ENCODE measurements around the gene SCN2A. TPM values are rescaled to one million over a fixed set of nuclear protein-coding genes. Genes with fewer than 3 reads are reported as not detected.

The SCN2A gene
- total RNA-seq, 2 experiments from 2014 or later: 0.02 TPM; not detected in 1

- ChIA-PET POLR2A (no interaction called here), CTCF (no interaction called here)
- peaks cover 7% of the 10 kb centered on the region for H3K9me3 Mint-ChIP-seq
- H3K4me1 Mint-ChIP-seq: no peaks in the 10 kb centered on the region
- H3K36me3 Mint-ChIP-seq (ENCODE audit: low read depth): no peaks in the 10 kb centered on the region
- no peak for DNase-seq
- no peaks in the 10 kb centered on the region for H3K27me3 Mint-ChIP-seq
- H3K4me3 Mint-ChIP-seq: no peak overlapping the region
- H3K27ac Mint-ChIP-seq: no peak overlapping the region
These were observed 181.0 kb downstream of the SCN2A start for GRCh38 chr2:165420231-165420630.

- no peak for DNase-seq
- Mint-ChIP-seq H3K4me3 (no peak overlapping the region), H3K27ac (no peak overlapping the region), H3K9me3 (peaks cover 7% of the 10 kb centered on the region), H3K4me1 (no peaks in the 10 kb centered on the region), H3K36me3 (ENCODE audit: low read depth) (no peaks in the 10 kb centered on the region), H3K27me3 (no peaks in the 10 kb centered on the region)
- POLR2A ChIA-PET: no interaction called here
- CTCF ChIA-PET: no interaction called here
These were observed 183.9 kb downstream of the SCN2A start for GRCh38 chr2:165423081-165423480.

- DNase-seq: no peak
- H3K4me3 Mint-ChIP-seq: no peak overlapping the region
- no peaks in the 10 kb centered on the region for H3K4me1 Mint-ChIP-seq
- POLR2A ChIA-PET: no interaction called here
- H3K9me3 Mint-ChIP-seq: peaks cover 7% of the 10 kb centered on the region
- CTCF ChIA-PET: no interaction called here
- no peaks in the 10 kb centered on the region for H3K27me3 Mint-ChIP-seq
- no peak overlapping the region for H3K27ac Mint-ChIP-seq
- no peaks in the 10 kb centered on the region for H3K36me3 Mint-ChIP-seq (ENCODE audit: low read depth)
These were observed 186.3 kb downstream of the SCN2A start for GRCh38 chr2:165425556-165425955.

- Mint-ChIP-seq H3K4me3 (no peak overlapping the region), H3K36me3 (ENCODE audit: low read depth) (no peaks in the 10 kb centered on the region), H3K9me3 (peaks cover 3% of the 10 kb centered on the region), H3K27ac (no peak overlapping the region), H3K27me3 (no peaks in the 10 kb centered on the region), H3K4me1 (no peaks in the 10 kb centered on the region)
- DNase-seq: no peak
- ChIA-PET CTCF (interaction anchor here (1.1 kb wide), 1 partner anchor 10 kb away, joined by 3 read pairs; no protein-coding TSS in a partner anchor), POLR2A (no interaction called here)
These were observed 188.5 kb downstream of the SCN2A start for GRCh38 chr2:165427686-165428085.

GRCh38 chr2:165428926-165429325 is 189.7 kb downstream of the SCN2A start:
- H3K36me3 Mint-ChIP-seq (ENCODE audit: low read depth): no peaks in the 10 kb centered on the region
- ChIA-PET CTCF (interaction anchor here (1.2 kb wide), 1 partner anchor 27 kb away, joined by 3 read pairs; no protein-coding TSS in a partner anchor), POLR2A (no interaction called here)
- no peaks in the 10 kb centered on the region for H3K27me3 Mint-ChIP-seq
- no peak overlapping the region for H3K4me3 Mint-ChIP-seq
- H3K27ac Mint-ChIP-seq: no peak overlapping the region
- DNase-seq: no peak
- H3K9me3 Mint-ChIP-seq: no peaks in the 10 kb centered on the region
- H3K4me1 Mint-ChIP-seq: no peaks in the 10 kb centered on the region

- Mint-ChIP-seq H3K4me3 (no peak overlapping the region), H3K27me3 (no peaks in the 10 kb centered on the region), H3K4me1 (no peaks in the 10 kb centered on the region), H3K27ac (no peak overlapping the region), H3K9me3 (no peaks in the 10 kb centered on the region), H3K36me3 (ENCODE audit: low read depth) (no peaks in the 10 kb centered on the region)
- DNase-seq: no peak
- POLR2A ChIA-PET: no interaction called here
- CTCF ChIA-PET: no interaction called here
These were observed 191.8 kb downstream of the SCN2A start for GRCh38 chr2:165431014-165431413.

GRCh38 chr2:165432234-165432966 is 193.2 kb downstream of the SCN2A start:
- ChIA-PET CTCF (no interaction called here), POLR2A (no interaction called here)
- no peak overlapping the region for H3K27ac Mint-ChIP-seq
- no peaks in the 10 kb centered on the region for H3K36me3 Mint-ChIP-seq (ENCODE audit: low read depth)
- no peaks in the 10 kb centered on the region for H3K4me1 Mint-ChIP-seq
- DNase-seq: no peak
- H3K4me3 Mint-ChIP-seq: no peak overlapping the region
- no peaks in the 10 kb centered on the region for H3K9me3 Mint-ChIP-seq
- H3K27me3 Mint-ChIP-seq: no peaks in the 10 kb centered on the region

- no peak for DNase-seq
- H3K4me3 Mint-ChIP-seq: no peak overlapping the region
- H3K4me1 Mint-ChIP-seq: no peaks in the 10 kb centered on the region
- ChIA-PET POLR2A (no interaction called here), CTCF (no interaction called here)
- H3K9me3 Mint-ChIP-seq: no peaks in the 10 kb centered on the region
- no peaks in the 10 kb centered on the region for H3K36me3 Mint-ChIP-seq (ENCODE audit: low read depth)
- no peaks in the 10 kb centered on the region for H3K27me3 Mint-ChIP-seq
- H3K27ac Mint-ChIP-seq: no peak overlapping the region
These were observed 195.8 kb downstream of the SCN2A start for GRCh38 chr2:165434865-165435496.

- CTCF ChIA-PET: no interaction called here
These were observed 196.4 kb downstream of the SCN2A start for GRCh38 chr2:165435611-165436010.

GRCh38 chr2:165436559-165436958 is 197.3 kb downstream of the SCN2A start:
- no peaks in the 10 kb centered on the region for H3K9me3 Mint-ChIP-seq
- H3K27ac Mint-ChIP-seq: no peak overlapping the region
- DNase-seq: no peak
- H3K27me3 Mint-ChIP-seq: no peaks in the 10 kb centered on the region
- H3K4me3 Mint-ChIP-seq: no peak overlapping the region
- H3K36me3 Mint-ChIP-seq (ENCODE audit: low read depth): no peaks in the 10 kb centered on the region
- CTCF ChIA-PET: no interaction called here
- no peaks in the 10 kb centered on the region for H3K4me1 Mint-ChIP-seq
- POLR2A ChIA-PET: no interaction called here

More at GRCh38 chr2:165435611-165436010, 196.4 kb downstream of the SCN2A start:
- POLR2A ChIA-PET: no interaction called here
- H3K4me1 Mint-ChIP-seq: no peaks in the 10 kb centered on the region
- no peak for DNase-seq
- H3K27me3 Mint-ChIP-seq: no peaks in the 10 kb centered on the region
- no peaks in the 10 kb centered on the region for H3K36me3 Mint-ChIP-seq (ENCODE audit: low read depth)
- no peak overlapping the region for H3K4me3 Mint-ChIP-seq
- H3K9me3 Mint-ChIP-seq: no peaks in the 10 kb centered on the region
- no peak overlapping the region for H3K27ac Mint-ChIP-seq

- H3K27ac Mint-ChIP-seq: no peak overlapping the region
- no peak overlapping the region for H3K4me3 Mint-ChIP-seq
- ChIA-PET POLR2A (no interaction called here), CTCF (no interaction called here)
- H3K27me3 Mint-ChIP-seq: no peaks in the 10 kb centered on the region
- H3K4me1 Mint-ChIP-seq: peaks cover 11% of the 10 kb centered on the region
- H3K9me3 Mint-ChIP-seq: peaks cover 3% of the 10 kb centered on the region
- H3K36me3 Mint-ChIP-seq (ENCODE audit: low read depth): no peaks in the 10 kb centered on the region
- no peak for DNase-seq
These were observed 201.2 kb downstream of the SCN2A start for GRCh38 chr2:165440367-165440766.
